HepG2 (cell line): ENCODE measurements around the gene HILPDA. TPM values are rescaled to one million over a fixed set of nuclear protein-coding genes. Genes with fewer than 3 reads are reported as not detected.
A peak's percentile ranks its signal among the peaks of the same experiment; 100 is the strongest.

Source experiments
- ARNT ChIP-seq: fragments of 450-650 bp; IDR thresholded peaks from 2 replicates; pipeline ENCODE4 v1.6.1; 2017
- BORCS8-MEF2B ChIP-seq: sonication (generic); formaldehyde crosslinking; IDR thresholded peaks from 2 replicates; pipeline ENCODE4 v1.8.0; 2022; ENCODE audit warnings: mild to moderate bottlenecking, missing genetic modification reagents
- DMAP1 ChIP-seq: IDR thresholded peaks from 2 replicates; pipeline ENCODE4 v1.6.1; 2016
- GTF3A ChIP-seq: sonication (generic); formaldehyde crosslinking; conservative IDR thresholded peaks from 2 replicates; pipeline ENCODE4 v1.4.0; 2020; ENCODE audit warnings: mild to moderate bottlenecking, missing genetic modification reagents
- HMG20A ChIP-seq: IDR thresholded peaks from 2 replicates; pipeline ENCODE4 v1.6.1; 2016; ENCODE audit warnings: borderline replicate concordance
- KDM5A ChIP-seq: fragments of 200-600 bp; sonication (generic); IDR thresholded peaks from 2 replicates; pipeline ENCODE4 v1.7.0; 2018; ENCODE audit warnings: antibody characterized with exemption, mild to moderate bottlenecking, low read length, borderline replicate concordance
- NFRKB ChIP-seq: fragments of 450-650 bp; IDR thresholded peaks from 2 replicates; pipeline ENCODE4 v1.6.1; 2017
- RAD21 ChIP-seq: fragments of 450-650 bp; formaldehyde crosslinking; IDR thresholded peaks from 2 replicates; pipeline ENCODE4 v1.5.0; 2020; ENCODE audit warnings: mild to moderate bottlenecking
- ZFP37 ChIP-seq: sonication (generic); formaldehyde crosslinking; IDR thresholded peaks from 2 replicates; pipeline ENCODE4 v1.4.0; 2020; ENCODE audit warnings: missing genetic modification reagents, borderline replicate concordance
- ZNF10 ChIP-seq: sonication (generic); formaldehyde crosslinking; IDR thresholded peaks from 2 replicates; pipeline ENCODE4 v1.4.0; 2020; ENCODE audit warnings: mild to moderate bottlenecking, low read depth, missing genetic modification reagents, borderline replicate concordance
- ZNF17 ChIP-seq: sonication (generic); formaldehyde crosslinking; IDR thresholded peaks from 2 replicates; pipeline ENCODE4 v1.5.0; 2020; ENCODE audit warnings: mild to moderate bottlenecking, missing genetic modification reagents
- ZNF570 ChIP-seq: sonication (generic); formaldehyde crosslinking; IDR thresholded peaks from 2 replicates; pipeline ENCODE4 v1.4.0; 2020; ENCODE audit warnings: mild to moderate bottlenecking, missing genetic modification reagents, borderline replicate concordance
- ZNF652 ChIP-seq: IDR thresholded peaks from 2 replicates; pipeline ENCODE4 v1.6.1; 2016; ENCODE audit warnings: low read depth, borderline replicate concordance
- ZNF737 ChIP-seq: sonication (generic); formaldehyde crosslinking; IDR thresholded peaks from 2 replicates; pipeline ENCODE4 v1.5.0; 2020; ENCODE audit warnings: missing genetic modification reagents, mild to moderate bottlenecking, borderline replicate concordance
- ZNF841 ChIP-seq: sonication (generic); formaldehyde crosslinking; IDR thresholded peaks from 2 replicates; pipeline ENCODE4 v1.8.1; 2023; ENCODE audit warnings: missing genetic modification reagents, borderline replicate concordance
- ZSCAN22 ChIP-seq: sonication (generic); formaldehyde crosslinking; IDR thresholded peaks from 2 replicates; pipeline ENCODE4 v1.4.0; 2020; ENCODE audit warnings: mild to moderate bottlenecking, missing genetic modification reagents
- polyA plus RNA-seq, 8 experiments: library from polyadenylated mRNA; depleted of rRNA in 3 of 8; stranded (reverse) in 7 of 8; unstranded in 1 of 8; fragments of >200 nt; fragmentation: Illumina TruSeq in 4 of 8; extraction: Trizol in 4 of 8; gene quantifications; 2 replicates each; pipeline versions ENCODE4 v1.2.1 to v1.2.3, GENCODE V29; 2011 to 2016; ENCODE audit warnings: low read depth in 4 of 8, missing spikeins in 1 of 8, mixed read lengths in 1 of 8; ENCODE audit not compliant: insufficient read depth in 1 of 8
- total RNA-seq, 5 experiments: library from RNA; depleted of rRNA; stranded (reverse); fragments of >200 nt; fragmentation: Illumina TruSeq; extraction: Trizol; gene quantifications; 2 replicates each; pipeline ENCODE4 v1.2.3, GENCODE V29; 2016; ENCODE audit warnings: low read depth in 1 of 5
- TF ChIP-seq, protein P1 (sequence below): sonication (generic); formaldehyde crosslinking; conservative IDR thresholded peaks from 2 replicates; pipeline ENCODE4 v1.4.0; 2020; ENCODE audit warnings: missing genetic modification reagents
- TF ChIP-seq, protein P2 (sequence below): sonication (generic); formaldehyde crosslinking; conservative IDR thresholded peaks from 2 replicates; pipeline ENCODE4 v1.4.0; 2020; ENCODE audit warnings: mild to moderate bottlenecking, missing genetic modification reagents, moderate library complexity
- TF ChIP-seq, protein P3 (sequence below): sonication (generic); formaldehyde crosslinking; IDR thresholded peaks from 2 replicates; pipeline ENCODE4 v1.9.0; 2021; ENCODE audit warnings: missing genetic modification reagents, mild to moderate bottlenecking, borderline replicate concordance
- TF ChIP-seq, protein P4 (sequence below): IDR thresholded peaks from 2 replicates; pipeline ENCODE4 v1.4.0; 2020; ENCODE audit warnings: mild to moderate bottlenecking, missing genetic modification reagents

HILPDA gene
- total and polyA plus RNA-seq, 2 of the 13 experiments (the other 11 are each of a cell fraction or from before 2014, with no cell fraction given): 11.1 to 44.0 TPM

DNA sequence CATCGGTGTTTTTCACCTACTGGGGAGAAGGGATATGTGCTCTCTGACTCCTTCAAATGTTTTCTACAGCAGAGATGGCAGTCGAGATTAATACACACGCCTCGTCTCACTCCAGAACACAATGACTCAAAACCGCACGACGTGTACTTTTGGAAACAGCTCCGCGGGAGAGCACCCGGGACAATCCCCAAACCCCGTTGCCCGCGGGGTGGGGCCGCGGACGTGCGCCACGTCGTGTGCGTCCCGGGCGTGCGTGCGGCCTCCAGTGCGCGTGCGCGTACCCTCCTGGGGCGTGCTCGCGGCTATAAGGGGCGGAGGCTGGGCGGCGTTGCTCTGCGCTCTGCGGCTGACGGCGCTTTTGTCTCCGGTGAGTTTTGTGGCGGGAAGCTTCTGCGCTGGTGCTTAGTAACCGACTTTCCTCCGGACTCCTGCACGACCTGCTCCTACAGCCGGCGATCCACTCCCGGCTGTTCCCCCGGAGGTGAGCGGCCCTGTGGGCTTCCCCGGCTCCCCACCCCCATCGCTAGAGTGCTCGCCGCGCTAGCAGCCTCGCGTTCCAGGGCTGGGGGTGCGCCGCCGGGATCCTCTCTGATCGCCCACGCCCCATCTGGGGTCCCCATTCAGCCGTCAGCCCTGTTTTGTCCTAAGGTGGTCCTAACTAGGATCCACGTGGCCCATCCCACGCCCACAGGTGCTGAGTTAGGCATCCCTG, at the start of gene HILPDA (continued):
- TF ChIP-seq, protein P1, sequence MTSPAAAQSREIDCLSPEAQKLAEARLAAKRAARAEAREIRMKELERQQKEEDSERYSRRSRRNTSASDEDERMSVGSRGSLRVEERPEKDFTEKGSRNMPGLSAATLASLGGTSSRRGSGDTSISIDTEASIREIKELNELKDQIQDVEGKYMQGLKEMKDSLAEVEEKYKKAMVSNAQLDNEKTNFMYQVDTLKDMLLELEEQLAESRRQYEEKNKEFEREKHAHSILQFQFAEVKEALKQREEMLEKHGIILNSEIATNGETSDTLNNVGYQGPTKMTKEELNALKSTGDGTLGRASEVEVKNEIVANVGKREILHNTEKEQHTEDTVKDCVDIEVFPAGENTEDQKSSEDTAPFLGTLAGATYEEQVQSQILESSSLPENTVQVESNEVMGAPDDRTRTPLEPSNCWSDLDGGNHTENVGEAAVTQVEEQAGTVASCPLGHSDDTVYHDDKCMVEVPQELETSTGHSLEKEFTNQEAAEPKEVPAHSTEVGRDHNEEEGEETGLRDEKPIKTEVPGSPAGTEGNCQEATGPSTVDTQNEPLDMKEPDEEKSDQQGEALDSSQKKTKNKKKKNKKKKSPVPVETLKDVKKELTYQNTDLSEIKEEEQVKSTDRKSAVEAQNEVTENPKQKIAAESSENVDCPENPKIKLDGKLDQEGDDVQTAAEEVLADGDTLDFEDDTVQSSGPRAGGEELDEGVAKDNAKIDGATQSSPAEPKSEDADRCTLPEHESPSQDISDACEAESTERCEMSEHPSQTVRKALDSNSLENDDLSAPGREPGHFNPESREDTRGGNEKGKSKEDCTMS (CRISPR knock-in tag): no peak
- TF ChIP-seq BORCS8-MEF2B (peak; percentile 49; the same call in 1 of the 2 replicates), ZNF737 (CRISPR knock-in tag) (no peak), ZNF841 (CRISPR knock-in tag) (no peak), ZFP37 (CRISPR knock-in tag) (no peak), DMAP1 (CRISPR knock-in tag) (peak; percentile 80), GTF3A (CRISPR knock-in tag) (no peak), HMG20A (CRISPR knock-in tag) (no peak; the same call in 1 of the 2 replicates), ZNF17 (CRISPR knock-in tag) (no peak), ZNF652 (CRISPR knock-in tag) (no peak), RAD21 (no peak), ZNF10 (no peak), ZSCAN22 (CRISPR knock-in tag) (no peak), KDM5A (no peak; the same call in 1 of the 2 replicates), ZNF570 (no peak), NFRKB (no peak), ARNT (no peak)
- TF ChIP-seq, protein P2, sequence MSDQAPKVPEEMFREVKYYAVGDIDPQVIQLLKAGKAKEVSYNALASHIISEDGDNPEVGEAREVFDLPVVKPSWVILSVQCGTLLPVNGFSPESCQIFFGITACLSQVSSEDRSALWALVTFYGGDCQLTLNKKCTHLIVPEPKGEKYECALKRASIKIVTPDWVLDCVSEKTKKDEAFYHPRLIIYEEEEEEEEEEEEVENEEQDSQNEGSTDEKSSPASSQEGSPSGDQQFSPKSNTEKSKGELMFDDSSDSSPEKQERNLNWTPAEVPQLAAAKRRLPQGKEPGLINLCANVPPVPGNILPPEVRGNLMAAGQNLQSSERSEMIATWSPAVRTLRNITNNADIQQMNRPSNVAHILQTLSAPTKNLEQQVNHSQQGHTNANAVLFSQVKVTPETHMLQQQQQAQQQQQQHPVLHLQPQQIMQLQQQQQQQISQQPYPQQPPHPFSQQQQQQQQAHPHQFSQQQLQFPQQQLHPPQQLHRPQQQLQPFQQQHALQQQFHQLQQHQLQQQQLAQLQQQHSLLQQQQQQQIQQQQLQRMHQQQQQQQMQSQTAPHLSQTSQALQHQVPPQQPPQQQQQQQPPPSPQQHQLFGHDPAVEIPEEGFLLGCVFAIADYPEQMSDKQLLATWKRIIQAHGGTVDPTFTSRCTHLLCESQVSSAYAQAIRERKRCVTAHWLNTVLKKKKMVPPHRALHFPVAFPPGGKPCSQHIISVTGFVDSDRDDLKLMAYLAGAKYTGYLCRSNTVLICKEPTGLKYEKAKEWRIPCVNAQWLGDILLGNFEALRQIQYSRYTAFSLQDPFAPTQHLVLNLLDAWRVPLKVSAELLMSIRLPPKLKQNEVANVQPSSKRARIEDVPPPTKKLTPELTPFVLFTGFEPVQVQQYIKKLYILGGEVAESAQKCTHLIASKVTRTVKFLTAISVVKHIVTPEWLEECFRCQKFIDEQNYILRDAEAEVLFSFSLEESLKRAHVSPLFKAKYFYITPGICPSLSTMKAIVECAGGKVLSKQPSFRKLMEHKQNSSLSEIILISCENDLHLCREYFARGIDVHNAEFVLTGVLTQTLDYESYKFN: no peak; the same call in 1 of the 2 replicates
- TF ChIP-seq, protein P3, sequence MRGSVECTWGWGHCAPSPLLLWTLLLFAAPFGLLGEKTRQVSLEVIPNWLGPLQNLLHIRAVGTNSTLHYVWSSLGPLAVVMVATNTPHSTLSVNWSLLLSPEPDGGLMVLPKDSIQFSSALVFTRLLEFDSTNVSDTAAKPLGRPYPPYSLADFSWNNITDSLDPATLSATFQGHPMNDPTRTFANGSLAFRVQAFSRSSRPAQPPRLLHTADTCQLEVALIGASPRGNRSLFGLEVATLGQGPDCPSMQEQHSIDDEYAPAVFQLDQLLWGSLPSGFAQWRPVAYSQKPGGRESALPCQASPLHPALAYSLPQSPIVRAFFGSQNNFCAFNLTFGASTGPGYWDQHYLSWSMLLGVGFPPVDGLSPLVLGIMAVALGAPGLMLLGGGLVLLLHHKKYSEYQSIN: no peak
- TF ChIP-seq, protein P4, sequence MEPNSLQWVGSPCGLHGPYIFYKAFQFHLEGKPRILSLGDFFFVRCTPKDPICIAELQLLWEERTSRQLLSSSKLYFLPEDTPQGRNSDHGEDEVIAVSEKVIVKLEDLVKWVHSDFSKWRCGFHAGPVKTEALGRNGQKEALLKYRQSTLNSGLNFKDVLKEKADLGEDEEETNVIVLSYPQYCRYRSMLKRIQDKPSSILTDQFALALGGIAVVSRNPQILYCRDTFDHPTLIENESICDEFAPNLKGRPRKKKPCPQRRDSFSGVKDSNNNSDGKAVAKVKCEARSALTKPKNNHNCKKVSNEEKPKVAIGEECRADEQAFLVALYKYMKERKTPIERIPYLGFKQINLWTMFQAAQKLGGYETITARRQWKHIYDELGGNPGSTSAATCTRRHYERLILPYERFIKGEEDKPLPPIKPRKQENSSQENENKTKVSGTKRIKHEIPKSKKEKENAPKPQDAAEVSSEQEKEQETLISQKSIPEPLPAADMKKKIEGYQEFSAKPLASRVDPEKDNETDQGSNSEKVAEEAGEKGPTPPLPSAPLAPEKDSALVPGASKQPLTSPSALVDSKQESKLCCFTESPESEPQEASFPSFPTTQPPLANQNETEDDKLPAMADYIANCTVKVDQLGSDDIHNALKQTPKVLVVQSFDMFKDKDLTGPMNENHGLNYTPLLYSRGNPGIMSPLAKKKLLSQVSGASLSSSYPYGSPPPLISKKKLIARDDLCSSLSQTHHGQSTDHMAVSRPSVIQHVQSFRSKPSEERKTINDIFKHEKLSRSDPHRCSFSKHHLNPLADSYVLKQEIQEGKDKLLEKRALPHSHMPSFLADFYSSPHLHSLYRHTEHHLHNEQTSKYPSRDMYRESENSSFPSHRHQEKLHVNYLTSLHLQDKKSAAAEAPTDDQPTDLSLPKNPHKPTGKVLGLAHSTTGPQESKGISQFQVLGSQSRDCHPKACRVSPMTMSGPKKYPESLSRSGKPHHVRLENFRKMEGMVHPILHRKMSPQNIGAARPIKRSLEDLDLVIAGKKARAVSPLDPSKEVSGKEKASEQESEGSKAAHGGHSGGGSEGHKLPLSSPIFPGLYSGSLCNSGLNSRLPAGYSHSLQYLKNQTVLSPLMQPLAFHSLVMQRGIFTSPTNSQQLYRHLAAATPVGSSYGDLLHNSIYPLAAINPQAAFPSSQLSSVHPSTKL (CRISPR knock-in tag): peak; percentile 76
